Testis (tissue), 2 donors: Measurements from ENCODE around the gene ZNF76.

Experiments used
- CTCF ChIP-seq, 3 experiments: fragments of 450-650 bp in 2 of 3; fragments of 200-600 bp in 1 of 3; sonication (generic) in 1 of 3; IDR thresholded peaks; one replicate each; pipeline ENCODE4 v1.5.1; 2016 to 2019; ENCODE audit warnings: antibody characterized with exemption in 3 of 3, mild to moderate bottlenecking in 2 of 3, moderate library complexity in 1 of 3
- POLR2A ChIP-seq: fragments of 450-650 bp; IDR thresholded peaks from one replicate; pipeline ENCODE4 v1.6.1; 2017; ENCODE audit warnings: antibody characterized with exemption, mild to moderate bottlenecking, moderate library complexity

- TF ChIP-seq CTCF (IDR thresholded peaks at IDR 0.05) = no peak
- no peak for TF ChIP-seq POLR2A
Observed at GRCh38 chr6:35247642-35248231, 11.8 kb upstream of the ZNF76 start.
